ENCODE measurements around the gene ZNG1E.
"Not testable (repeated sequence)": the region's sequence is repeated elsewhere in the genome, so short reads cannot be mapped to it uniquely, and the experiment has no call there.

ZNG1E gene

DNA sequence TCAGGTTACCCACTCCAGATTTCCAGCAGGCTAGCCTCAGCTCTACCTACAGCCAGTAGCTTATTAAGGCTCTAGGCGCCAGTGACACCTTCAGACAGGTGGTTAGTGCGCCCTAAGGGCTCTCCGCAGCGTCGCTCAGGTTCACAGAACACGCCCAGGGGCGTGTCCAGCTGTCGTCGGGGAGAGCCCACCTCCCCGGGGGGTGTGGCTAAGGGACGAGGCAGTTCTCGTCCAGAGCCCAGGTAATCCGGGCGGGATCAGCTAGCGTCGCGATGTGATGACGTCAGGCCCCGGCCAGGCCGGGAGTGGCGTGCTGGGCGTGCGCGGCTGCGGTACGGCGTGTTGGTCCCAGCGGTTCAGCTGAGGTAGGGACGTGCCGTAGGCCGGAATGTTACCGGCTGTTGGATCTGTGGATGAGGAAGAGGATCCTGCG lies at the start of gene ZNG1E:
TSS of gene ZNG1E (plus strand) at position 340 of the 433 bp plus-strand sequence. CDS start at position 389, 49 bp downstream.
- DNase-seq, result not testable (repeated sequence)

DNA sequence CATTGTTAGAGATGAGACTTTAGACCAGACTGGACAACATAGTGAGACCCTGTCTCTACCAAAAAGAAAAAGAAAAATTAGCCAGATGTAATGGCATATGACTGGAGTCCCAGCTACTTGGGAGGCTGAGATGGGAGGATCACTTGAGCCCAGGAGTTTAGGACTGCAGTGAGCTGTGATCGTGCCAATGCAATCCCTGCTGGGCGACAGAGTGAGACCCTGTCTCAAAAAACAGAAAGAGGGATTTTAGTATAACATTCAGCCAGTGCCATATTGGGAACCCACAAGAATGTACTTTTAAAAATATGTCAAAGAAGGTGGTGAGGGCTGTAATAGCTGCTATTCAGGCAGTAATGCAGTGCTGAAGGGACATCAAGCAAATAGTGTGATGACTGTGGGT lies 2.1 kb upstream of the ZNG1E start:
- not testable (repeated sequence) for DNase-seq

GRCh38 chr9:65675018-65675417 lies 710 bp upstream of the ZNG1E start:
- not testable (repeated sequence) for DNase-seq

GRCh38 chr9:65676389-65676788 lies 661 bp downstream of the ZNG1E start:
- DNase-seq, result not testable (repeated sequence)

DNA sequence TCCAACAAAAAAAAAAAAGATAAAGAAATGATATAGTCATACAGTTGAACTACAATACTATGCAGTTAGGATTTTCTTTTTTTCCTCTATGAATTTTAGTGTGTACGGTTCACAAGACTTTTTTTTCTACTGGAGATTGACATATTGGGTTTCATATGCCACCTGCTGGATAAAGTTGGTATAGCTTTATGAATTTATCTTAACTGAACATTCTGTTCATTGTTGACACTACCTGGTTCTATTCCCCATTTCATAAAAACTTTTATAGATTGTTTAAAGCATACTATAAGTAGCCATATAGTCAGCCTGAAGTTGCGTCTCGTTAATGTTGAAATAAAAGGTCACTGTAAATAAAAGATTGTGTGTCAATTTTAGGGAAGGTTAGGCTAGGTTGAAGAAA lies 2.8 kb downstream of the ZNG1E start:
- not testable (repeated sequence) for DNase-seq

DNA sequence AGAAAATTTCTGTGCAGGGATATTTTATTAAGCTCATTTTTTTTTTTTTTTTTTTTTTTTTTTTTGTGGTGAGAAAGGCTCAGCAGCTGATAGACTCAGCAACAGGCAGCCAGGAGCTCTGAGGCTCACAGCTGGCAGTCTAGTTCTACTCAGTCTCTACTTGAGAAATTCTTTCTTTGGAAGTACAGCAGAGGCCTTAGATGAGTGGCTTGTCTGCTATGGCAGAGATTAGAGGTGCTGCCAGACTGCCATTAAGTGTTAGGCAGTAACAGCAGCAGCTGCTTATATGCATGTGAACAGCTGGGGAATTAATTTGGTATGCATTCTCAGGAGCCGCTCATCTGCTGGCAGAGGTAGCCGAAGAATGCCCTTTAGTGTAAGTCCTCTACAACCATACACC lies 27.8 kb downstream of the ZNG1E start:
- not testable (repeated sequence) for DNase-seq

GRCh38 chr9:65714445-65714844 lies 38.7 kb downstream of the ZNG1E start:
- not testable (repeated sequence) for DNase-seq

GRCh38 chr9:65737096-65737564 lies 61.4 kb downstream of the ZNG1E start, which contains the start of gene FOXD4L4:
FOXD4L4 (plus strand) TSS chr9:65737146; CDS start chr9:65737146, 0 bp downstream.
- not testable (repeated sequence) for DNase-seq

DNA sequence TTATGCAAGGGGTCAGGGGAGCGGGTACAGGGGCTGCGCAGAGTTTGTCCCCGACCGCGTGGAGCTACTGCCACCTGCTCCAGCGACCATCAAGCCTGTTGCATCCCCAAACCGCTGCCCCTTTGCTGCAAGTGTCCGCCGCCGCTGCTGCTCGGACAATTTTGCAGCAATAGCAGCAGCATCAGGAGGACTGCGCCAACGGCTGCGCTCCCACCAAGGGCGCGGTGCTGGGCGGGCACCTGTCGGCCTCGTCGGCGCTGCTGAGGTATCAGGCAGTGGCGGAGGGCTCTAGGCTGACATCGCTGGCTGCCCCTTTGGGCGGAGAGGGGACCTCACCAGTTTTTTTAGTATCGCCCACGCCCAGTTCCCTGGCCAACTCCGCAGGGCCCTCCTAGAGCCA lies 62.4 kb downstream of the ZNG1E start:
- not testable (repeated sequence) for DNase-seq

Data from NCI-H69 (cell line).